ENCODE data around the gene METRN. TPM values are rescaled to one million over a fixed set of nuclear protein-coding genes. Genes with fewer than 3 reads are reported as not detected.

The METRN gene
- total RNA-seq, 2 experiments from 2014 or later: 2.6 to 3.2 TPM

- peaks cover 30% of the 10 kb centered on the region for H3K4me1 ChIP-seq (ENCODE audit: insufficient read depth, low read length)
- peaks cover 9% of the 10 kb centered on the region for H3K36me3 Mint-ChIP-seq (ENCODE audit: low read depth)
These were observed 47.0 kb upstream of the METRN start, which contains the start of gene RHOT2 for GRCh38 chr16:667780-668518. RHOT2 (plus strand) TSS chr16:668132; CDS start chr16:668200, 68 bp downstream.

GRCh38 chr16:668519-669171 lies 46.3 kb upstream of the METRN start:
- Histone ChIP-seq H3K9me3 (ENCODE audit: control insufficient read depth in 1 of 2, insufficient read depth in 1 of 2, low read length in 2 of 2) (no peaks in the 10 kb centered on the region), H3K4me1 (ENCODE audit: insufficient read depth, low read length) (peaks cover 30% of the 10 kb centered on the region), H3K36me3 (ENCODE audit: insufficient read depth, low read length) (peaks cover 35% of the 10 kb centered on the region), H3K27ac (ENCODE audit: low read depth in 1 of 2, low read length in 2 of 2) (peak overlapping the region; percentile 28 to 56), H3K4me3 (ENCODE audit: low read length) (peak overlapping the region; percentile 63), H3K27me3 (ENCODE audit: control insufficient read depth in 1 of 2, insufficient read depth in 2 of 2, low read length in 2 of 2) (no peaks in the 10 kb centered on the region)
- peak overlapping the region; percentile 75 for H3K4me3 Mint-ChIP-seq
- no peaks in the 10 kb centered on the region for H3K27me3 Mint-ChIP-seq
- intact Hi-C loops (cut with DNase I, micrococcal nuclease): no loop called here
- H3K27ac Mint-ChIP-seq: no peak overlapping the region
- H3K9me3 Mint-ChIP-seq: no peaks in the 10 kb centered on the region
- ATAC-seq (ENCODE audit: poor library complexity) (peak; percentile 11), DNase-seq (peak in 1 of 14 experiments; percentile 51)
- CTCF ChIA-PET: interaction anchor here (0.6 to 1.3 kb wide), 4 partner anchors 10 to 66 kb away, joined by 3 to 5 read pairs (median 4); no protein-coding TSS in a partner anchor
- POLR2A ChIA-PET: interaction anchor here (0.6 to 2.0 kb wide), 10 partner anchors 7 to 99 kb away, joined by 3 to 17 read pairs (median 6); partner anchors contain the start of genes JMJD8, METTL26, PIGQ and RHBDL1
- H3K4me1 Mint-ChIP-seq (ENCODE audit: low read depth): peaks cover 6% of the 10 kb centered on the region
- no peak for TF ChIP-seq CTCF (IDR thresholded peaks at IDR 0.05)
- H3K36me3 Mint-ChIP-seq (ENCODE audit: low read depth): peaks cover 11% of the 10 kb centered on the region

More at GRCh38 chr16:667780-668518, 47.0 kb upstream of the METRN start, which contains the start of gene RHOT2:
- CTCF ChIA-PET: interaction anchor here (0.6 to 1.3 kb wide), 7 partner anchors 11 to 1800 kb away, joined by 3 to 6 read pairs (median 3); no protein-coding TSS in a partner anchor
- intact Hi-C loops (cut with DNase I, micrococcal nuclease): no loop called here
- peak within 1 kb of the TSS; percentile 28 to 56 for H3K27ac ChIP-seq (ENCODE audit: low read depth in 1 of 2, low read length in 2 of 2)
- peak within 1 kb of the TSS; percentile 83 for H3K4me3 Mint-ChIP-seq
- H3K9me3 ChIP-seq (ENCODE audit: control insufficient read depth in 1 of 2, insufficient read depth in 1 of 2, low read length in 2 of 2): no peaks in the 10 kb centered on the region
- H3K27ac Mint-ChIP-seq: peak within 1 kb of the TSS; percentile 75
- POLR2A ChIA-PET: interaction anchor here (0.7 to 2.0 kb wide), 12 partner anchors 8 to 316 kb away, joined by 3 to 17 read pairs (median 6); partner anchors contain the start of genes AXIN1, JMJD8, METTL26 and PIGQ
- ATAC-seq (ENCODE audit: poor library complexity) (peak; percentile 92), DNase-seq (peak; percentile 80 to 96 (median 92))
- H3K4me3 ChIP-seq (ENCODE audit: low read length): peak within 1 kb of the TSS; percentile 63
- no peaks in the 10 kb centered on the region for H3K9me3 Mint-ChIP-seq
- H3K4me1 Mint-ChIP-seq (ENCODE audit: low read depth): peaks cover 6% of the 10 kb centered on the region
- peak; percentile 67 for TF ChIP-seq CTCF (IDR thresholded peaks at IDR 0.05)
- H3K36me3 ChIP-seq (ENCODE audit: insufficient read depth, low read length): peaks cover 31% of the 10 kb centered on the region
- no peaks in the 10 kb centered on the region for H3K27me3 ChIP-seq (ENCODE audit: control insufficient read depth in 1 of 2, insufficient read depth in 2 of 2, low read length in 2 of 2)
- no peaks in the 10 kb centered on the region for H3K27me3 Mint-ChIP-seq

GRCh38 chr16:669666-670065 lies 45.3 kb upstream of the METRN start:
- CTCF ChIA-PET: no interaction called here
- peaks cover 35% of the 10 kb centered on the region for H3K36me3 ChIP-seq (ENCODE audit: insufficient read depth, low read length)

More at GRCh38 chr16:669666-670065, 45.3 kb upstream of the METRN start:
- DNase-seq (no peak), ATAC-seq (ENCODE audit: poor library complexity) (no peak)
- H3K27me3 ChIP-seq (ENCODE audit: control insufficient read depth in 1 of 2, insufficient read depth in 2 of 2, low read length in 2 of 2): no peaks in the 10 kb centered on the region
- peak overlapping the region; percentile 67 for H3K4me3 Mint-ChIP-seq
- no peaks in the 10 kb centered on the region for H3K9me3 ChIP-seq (ENCODE audit: control insufficient read depth in 1 of 2, insufficient read depth in 1 of 2, low read length in 2 of 2)
- no peak overlapping the region for H3K4me3 ChIP-seq (ENCODE audit: low read length)
- no peak overlapping the region for H3K27ac Mint-ChIP-seq
- H3K36me3 Mint-ChIP-seq (ENCODE audit: low read depth): peaks cover 12% of the 10 kb centered on the region
- intact Hi-C loops (cut with DNase I, micrococcal nuclease): no loop called here
- peaks cover 6% of the 10 kb centered on the region for H3K4me1 Mint-ChIP-seq (ENCODE audit: low read depth)
- H3K27ac ChIP-seq (ENCODE audit: low read depth in 1 of 2, low read length in 2 of 2): no peak overlapping the region
- H3K4me1 ChIP-seq (ENCODE audit: insufficient read depth, low read length): peaks cover 30% of the 10 kb centered on the region
- H3K27me3 Mint-ChIP-seq: no peaks in the 10 kb centered on the region
- no peak for TF ChIP-seq CTCF (IDR thresholded peaks at IDR 0.05)
- no peaks in the 10 kb centered on the region for H3K9me3 Mint-ChIP-seq
- POLR2A ChIA-PET: interaction anchor here (1.3 kb wide), 1 partner anchor 11 kb away, joined by 6 read pairs; the partner anchor contains the start of gene STUB1
